ENCODE results near the gene CEP112.
"Not testable (repeated sequence)": the region's sequence is repeated elsewhere in the genome, so short reads cannot be mapped to it uniquely, and the experiment has no call there.

CEP112 gene

DNA sequence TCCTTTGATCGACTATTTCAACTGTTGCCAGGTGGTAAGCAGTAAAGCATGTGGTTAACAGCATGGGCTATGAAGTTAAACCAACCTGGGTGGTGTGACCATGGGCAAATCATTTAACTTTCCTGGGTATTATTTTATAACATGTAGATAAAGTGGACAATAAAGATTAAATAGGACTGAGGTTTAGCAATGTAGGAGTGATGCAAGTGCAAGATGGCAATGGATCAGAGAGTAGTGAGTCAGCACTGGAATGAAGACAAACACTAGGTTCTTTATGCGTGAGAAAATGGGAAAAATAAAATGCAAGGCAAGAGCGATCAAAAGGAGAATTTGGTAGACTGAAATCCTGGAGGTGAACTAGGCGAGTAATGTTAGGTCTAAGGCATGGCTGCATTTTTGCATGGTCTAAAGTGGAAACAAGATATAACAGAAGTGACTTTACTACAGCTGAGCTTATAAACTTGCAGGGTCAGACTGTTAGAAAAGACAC lies 408.0 kb downstream of the CEP112 start:
- TF ChIP-seq, protein P1, sequence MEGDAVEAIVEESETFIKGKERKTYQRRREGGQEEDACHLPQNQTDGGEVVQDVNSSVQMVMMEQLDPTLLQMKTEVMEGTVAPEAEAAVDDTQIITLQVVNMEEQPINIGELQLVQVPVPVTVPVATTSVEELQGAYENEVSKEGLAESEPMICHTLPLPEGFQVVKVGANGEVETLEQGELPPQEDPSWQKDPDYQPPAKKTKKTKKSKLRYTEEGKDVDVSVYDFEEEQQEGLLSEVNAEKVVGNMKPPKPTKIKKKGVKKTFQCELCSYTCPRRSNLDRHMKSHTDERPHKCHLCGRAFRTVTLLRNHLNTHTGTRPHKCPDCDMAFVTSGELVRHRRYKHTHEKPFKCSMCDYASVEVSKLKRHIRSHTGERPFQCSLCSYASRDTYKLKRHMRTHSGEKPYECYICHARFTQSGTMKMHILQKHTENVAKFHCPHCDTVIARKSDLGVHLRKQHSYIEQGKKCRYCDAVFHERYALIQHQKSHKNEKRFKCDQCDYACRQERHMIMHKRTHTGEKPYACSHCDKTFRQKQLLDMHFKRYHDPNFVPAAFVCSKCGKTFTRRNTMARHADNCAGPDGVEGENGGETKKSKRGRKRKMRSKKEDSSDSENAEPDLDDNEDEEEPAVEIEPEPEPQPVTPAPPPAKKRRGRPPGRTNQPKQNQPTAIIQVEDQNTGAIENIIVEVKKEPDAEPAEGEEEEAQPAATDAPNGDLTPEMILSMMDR (IDR thresholded peaks at IDR 0.05; ENCODE audit: insufficient read depth, low read length, missing control alignments) = no peak
- CTCF ChIA-PET = interaction anchor here (0.6 to 1.1 kb wide), 2 partner anchors 223 to 228 kb away, joined by 3 read pairs; no protein-coding TSS in a partner anchor
- H3K4me3 ChIP-seq (ENCODE audit: low read depth, low read length) = no peak overlapping the region
- POLR2A ChIA-PET = no interaction called here
- peak; percentile 60 for DNase-seq (ENCODE audit: low read depth, low spot score)

DNA sequence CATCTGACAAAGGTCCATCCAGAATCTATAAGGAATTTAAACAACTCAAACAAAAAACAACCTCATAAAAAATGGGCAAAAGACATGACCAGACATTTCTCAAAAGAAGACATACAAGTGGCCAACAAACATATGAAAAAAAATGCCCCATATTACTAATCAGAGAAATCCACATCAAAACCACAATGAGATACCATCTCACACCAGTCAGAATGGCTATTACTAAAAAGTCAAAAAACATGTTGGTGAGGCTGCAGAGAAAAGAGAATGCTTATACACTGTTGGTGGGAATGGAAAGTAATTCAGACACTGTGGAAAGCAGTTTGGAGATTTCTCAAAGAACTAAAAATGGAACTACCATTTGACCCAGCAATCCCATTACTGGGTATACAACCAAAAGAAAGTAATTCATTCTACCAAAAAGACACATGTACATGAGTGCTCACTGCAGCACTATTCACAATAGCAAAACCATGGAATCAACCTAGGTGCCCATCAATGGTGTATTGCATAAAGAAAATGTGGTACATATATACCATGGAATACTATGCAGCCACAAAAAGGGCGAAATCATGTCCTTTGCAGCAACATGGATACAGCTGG lies 409.7 kb downstream of the CEP112 start:
- POLR2A ChIA-PET; DNase-seq (ENCODE audit: low read depth, low spot score); CTCF ChIA-PET; H3K4me3 ChIP-seq (ENCODE audit: low read depth, low read length): not testable (repeated sequence)

DNA sequence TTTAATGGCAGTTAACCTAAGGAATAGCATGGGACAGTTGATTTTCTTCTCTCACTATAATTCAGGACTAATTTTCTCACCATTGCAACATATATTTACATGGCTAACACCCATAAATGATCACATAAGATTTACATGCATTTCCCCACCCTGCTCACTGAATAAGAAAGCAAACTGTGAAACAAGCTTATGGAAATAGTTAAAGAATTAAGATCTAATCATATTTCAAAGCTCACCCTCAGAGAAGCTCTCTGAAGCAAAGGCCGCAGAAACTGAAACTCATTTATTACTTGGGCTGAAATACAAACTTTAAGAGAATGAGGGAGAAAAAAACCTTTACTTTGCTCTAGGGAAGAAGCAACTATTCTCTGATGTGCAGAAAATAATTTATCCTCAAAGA lies 411.8 kb downstream of the CEP112 start:
- TF ChIP-seq, protein P1 (IDR thresholded peaks at IDR 0.05; ENCODE audit: insufficient read depth, low read length, missing control alignments) = no peak
- no peak for DNase-seq (ENCODE audit: low read depth, low spot score)
- CTCF ChIA-PET = interaction anchor here (0.8 to 1.1 kb wide), 3 partner anchors 14 to 23 kb away, joined by 3 read pairs; no protein-coding TSS in a partner anchor
- no peak overlapping the region for H3K4me3 ChIP-seq (ENCODE audit: low read depth, low read length)
- POLR2A ChIA-PET = no interaction called here

DNA sequence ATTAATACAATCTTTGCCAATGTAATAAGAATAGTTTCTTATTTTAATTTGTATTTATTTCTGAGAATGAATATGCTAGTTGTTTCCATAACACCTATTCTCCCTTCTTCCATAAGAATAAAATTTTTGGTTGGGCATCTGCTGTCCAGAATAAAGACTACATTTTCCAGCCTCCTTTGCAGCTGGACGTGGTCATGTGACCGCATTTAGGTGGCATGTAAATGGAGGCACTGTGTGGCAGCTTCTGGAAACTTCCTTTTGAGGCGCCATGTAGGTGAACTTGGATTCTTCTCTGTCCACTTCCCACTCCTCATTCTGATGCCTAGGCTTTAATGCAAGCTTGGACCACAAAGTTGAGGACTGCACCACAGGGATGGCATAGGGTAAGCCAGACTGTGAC lies 415.0 kb downstream of the CEP112 start:
- CTCF ChIA-PET = interaction anchor here (1.0 kb wide), 1 partner anchor 19 kb away, joined by 4 read pairs; no protein-coding TSS in a partner anchor
- TF ChIP-seq, protein P1 (IDR thresholded peaks at IDR 0.05; ENCODE audit: insufficient read depth, low read length, missing control alignments) = no peak
- POLR2A ChIA-PET = no interaction called here
- no peak for DNase-seq (ENCODE audit: low read depth, low spot score)
- H3K4me3 ChIP-seq (ENCODE audit: low read depth, low read length) = no peak overlapping the region

DNA sequence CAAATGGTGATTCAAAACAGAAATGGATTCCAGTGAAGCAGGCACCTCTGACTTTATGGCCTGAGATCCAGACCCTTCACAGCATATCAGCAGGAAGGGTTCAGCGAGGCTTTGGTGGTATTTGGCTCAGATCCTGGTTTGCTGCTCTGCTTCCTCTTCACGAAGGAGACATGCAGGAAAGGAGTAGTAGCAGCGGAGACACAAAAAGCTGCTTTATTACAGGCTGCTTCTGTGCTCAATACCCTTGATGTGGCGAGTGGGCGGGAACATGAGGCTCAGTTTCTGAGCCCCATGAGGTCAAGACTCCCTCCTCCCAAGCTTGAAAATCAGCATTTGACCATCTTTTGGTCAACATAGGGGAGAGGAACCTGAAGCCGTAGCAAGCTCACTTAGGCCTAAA lies 417.1 kb downstream of the CEP112 start:
- CTCF ChIA-PET = interaction anchor here (1.4 kb wide), 1 partner anchor 14 kb away, joined by 4 read pairs; no protein-coding TSS in a partner anchor
- TF ChIP-seq, protein P1 (IDR thresholded peaks at IDR 0.05; ENCODE audit: insufficient read depth, low read length, missing control alignments) = no peak
- POLR2A ChIA-PET = no interaction called here
- H3K4me3 ChIP-seq (ENCODE audit: low read depth, low read length) = no peak overlapping the region
- DNase-seq (ENCODE audit: low read depth, low spot score) = no peak

DNA sequence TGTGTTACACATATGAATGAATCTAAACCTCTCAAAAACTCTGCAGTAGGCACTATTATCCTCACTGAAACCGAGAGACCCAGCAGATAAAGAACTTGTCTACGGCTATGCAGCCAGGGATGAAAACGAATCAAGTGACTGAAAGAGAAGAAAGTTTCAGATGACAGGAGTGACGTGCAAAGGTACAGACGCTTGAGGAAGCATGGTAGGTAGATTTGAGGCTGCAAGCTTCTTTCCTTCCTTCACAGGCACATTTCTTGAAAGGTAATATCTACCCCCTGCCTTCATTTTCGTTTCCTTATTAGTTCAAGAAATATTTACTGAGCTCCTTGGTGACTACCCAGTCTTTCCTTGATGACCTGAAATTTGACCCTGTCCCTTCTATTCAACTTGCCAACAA lies 418.9 kb downstream of the CEP112 start:
- ChIA-PET POLR2A (no interaction called here), CTCF (no interaction called here)
- TF ChIP-seq, protein P1 (IDR thresholded peaks at IDR 0.05; ENCODE audit: insufficient read depth, low read length, missing control alignments) = no peak
- no peak for DNase-seq (ENCODE audit: low read depth, low spot score)
- H3K4me3 ChIP-seq (ENCODE audit: low read depth, low read length) = no peak overlapping the region

DNA sequence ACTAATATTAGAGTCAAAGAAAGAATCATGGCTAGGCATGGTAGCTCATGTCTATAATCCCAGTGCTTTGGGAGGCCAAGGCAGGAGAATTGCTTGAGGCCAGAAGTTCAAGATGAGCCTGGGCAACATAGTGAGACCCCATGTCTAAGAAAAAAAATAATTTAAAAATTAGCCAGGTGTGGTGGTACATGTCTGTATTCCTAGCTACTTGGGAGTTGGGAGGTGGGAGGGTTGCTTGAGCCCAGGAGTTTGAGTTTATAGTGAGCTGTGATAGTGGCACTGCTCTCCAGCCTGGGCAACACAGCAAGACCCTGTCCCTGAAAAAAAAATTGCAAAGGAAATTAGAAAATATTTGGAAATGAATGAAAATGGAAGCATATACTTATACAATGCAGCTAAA lies 420.2 kb downstream of the CEP112 start:
- no peak for DNase-seq (ENCODE audit: low read depth, low spot score)
- POLR2A ChIA-PET = no interaction called here
- CTCF ChIA-PET = no interaction called here
- TF ChIP-seq, protein P1 (IDR thresholded peaks at IDR 0.05; ENCODE audit: insufficient read depth, low read length, missing control alignments) = no peak
- no peak overlapping the region for H3K4me3 ChIP-seq (ENCODE audit: low read depth, low read length)
